SH-SY5Y (cell line): ENCODE measurements around the gene APOO.

Experiments used
- GATA2 ChIP-seq: IDR thresholded peaks from 2 replicates; pipeline ENCODE4 v1.6.1; 2011; ENCODE audit warnings: mild to moderate bottlenecking, low read depth, low read length
- GATA3 ChIP-seq: IDR thresholded peaks from 2 replicates; pipeline ENCODE4 v1.6.1; 2011; ENCODE audit warnings: low read depth, mild to moderate bottlenecking, low read length, moderate library complexity

The APOO gene

GRCh38 chrX:23907498-23908218 is at the start of gene APOO, which contains the start of gene CXorf58:
Gene APOO (minus strand): TSS chrX:23907938. CDS start chrX:23907702, 236 bp downstream.
Gene CXorf58 (plus strand): TSS chrX:23908006. CDS start chrX:23910303, 2,297 bp downstream.
- TF ChIP-seq GATA3 (no peak), GATA2 (no peak)

GRCh38 chrX:23954396-23954795 is 46.7 kb upstream of the APOO start:
- no peak for TF ChIP-seq GATA3
- no peak for TF ChIP-seq GATA2

- no peak for TF ChIP-seq GATA2
- TF ChIP-seq GATA3, result no peak
Measured at GRCh38 chrX:23953908-23954269, 46.2 kb upstream of the APOO start.

GRCh38 chrX:23952984-23953907 is 45.5 kb upstream of the APOO start:
- no peak for TF ChIP-seq GATA2
- TF ChIP-seq GATA3, result no peak

- no peak for TF ChIP-seq GATA3
- no peak for TF ChIP-seq GATA2
Measured at GRCh38 chrX:23952391-23952790, 44.7 kb upstream of the APOO start.

GRCh38 chrX:23945206-23945605 is 37.5 kb upstream of the APOO start:
- TF ChIP-seq GATA2, result no peak

- TF ChIP-seq GATA3, result no peak
- no peak for TF ChIP-seq GATA2
Measured at GRCh38 chrX:23944234-23944633, 36.5 kb upstream of the APOO start.

- no peak for TF ChIP-seq GATA3
- no peak for TF ChIP-seq GATA2
Measured at GRCh38 chrX:23939203-23939602, 31.5 kb upstream of the APOO start.

GRCh38 chrX:23938690-23939089 is 31.0 kb upstream of the APOO start:
- TF ChIP-seq GATA3 (no peak), GATA2 (no peak)

- TF ChIP-seq GATA2 (no peak), GATA3 (no peak)
Measured at GRCh38 chrX:23937100-23937499, 29.4 kb upstream of the APOO start.

- no peak for TF ChIP-seq GATA2
Measured at GRCh38 chrX:23936180-23936579, 28.4 kb upstream of the APOO start.

- no peak for TF ChIP-seq GATA3
- TF ChIP-seq GATA2, result no peak
Measured at GRCh38 chrX:23935106-23935505, 27.4 kb upstream of the APOO start.

- TF ChIP-seq GATA2 (no peak), GATA3 (no peak)
Measured at GRCh38 chrX:23932046-23932445, 24.3 kb upstream of the APOO start.

GRCh38 chrX:23930894-23931604 is 23.3 kb upstream of the APOO start:
- TF ChIP-seq GATA2 (no peak), GATA3 (no peak)

- no peak for TF ChIP-seq GATA3
- TF ChIP-seq GATA2, result no peak
Measured at GRCh38 chrX:23926015-23926414, 18.3 kb upstream of the APOO start.
